ENCODE data around the gene PIK3R2.
A peak's percentile ranks its signal among the peaks of the same experiment; 100 is the strongest.

The PIK3R2 gene

GRCh38 chr19:18109733-18110608, 43.0 kb upstream of the PIK3R2 start:
- TF ChIP-seq CTCF (IDR thresholded peaks at IDR 0.05; ENCODE audit: insufficient read depth, low read length, poor library complexity, severe bottlenecking) = no peak
- peak; percentile 68 for DNase-seq (ENCODE audit: extremely low read depth, insufficient read length)
- H3K4me3 ChIP-seq (replicated peaks; ENCODE audit: low read depth, low read length) = peak overlapping the region; percentile 82

GRCh38 chr19:18110609-18111232, 42.2 kb upstream of the PIK3R2 start:
- peak overlapping the region; percentile 82 for H3K4me3 ChIP-seq (replicated peaks; ENCODE audit: low read depth, low read length)
- no peak for TF ChIP-seq CTCF (IDR thresholded peaks at IDR 0.05; ENCODE audit: insufficient read depth, low read length, poor library complexity, severe bottlenecking)
- no peak for DNase-seq (ENCODE audit: extremely low read depth, insufficient read length)

More at GRCh38 chr19:18109733-18110608, 43.0 kb upstream of the PIK3R2 start:
- Histone ChIP-seq H3K36me3 (ENCODE audit: control insufficient read depth, insufficient read depth, low read length) (peaks cover 8% of the 10 kb centered on the region), H3K27me3 (replicated peaks; ENCODE audit: control insufficient read depth, insufficient read depth, low read length) (no peaks in the 10 kb centered on the region)

GRCh38 chr19:18112989-18113478, 39.9 kb upstream of the PIK3R2 start:
- peak; percentile 72 for DNase-seq (ENCODE audit: extremely low read depth, insufficient read length)
- H3K36me3 ChIP-seq (ENCODE audit: control insufficient read depth, insufficient read depth, low read length) = peaks cover 8% of the 10 kb centered on the region

More at GRCh38 chr19:18110609-18111232, 42.2 kb upstream of the PIK3R2 start:
- Histone ChIP-seq H3K36me3 (ENCODE audit: control insufficient read depth, insufficient read depth, low read length) (peaks cover 8% of the 10 kb centered on the region), H3K27me3 (replicated peaks; ENCODE audit: control insufficient read depth, insufficient read depth, low read length) (no peaks in the 10 kb centered on the region)

GRCh38 chr19:18113827-18114226, 39.1 kb upstream of the PIK3R2 start:
- TF ChIP-seq CTCF (IDR thresholded peaks at IDR 0.05; ENCODE audit: insufficient read depth, low read length, poor library complexity, severe bottlenecking) = no peak
- DNase-seq (ENCODE audit: extremely low read depth, insufficient read length) = no peak
- Histone ChIP-seq H3K4me3 (replicated peaks; ENCODE audit: low read depth, low read length) (no peak overlapping the region), H3K27me3 (replicated peaks; ENCODE audit: control insufficient read depth, insufficient read depth, low read length) (no peaks in the 10 kb centered on the region), H3K36me3 (ENCODE audit: control insufficient read depth, insufficient read depth, low read length) (peaks cover 8% of the 10 kb centered on the region)

More at GRCh38 chr19:18112989-18113478, 39.9 kb upstream of the PIK3R2 start:
- TF ChIP-seq CTCF (IDR thresholded peaks at IDR 0.05; ENCODE audit: insufficient read depth, low read length, poor library complexity, severe bottlenecking) = peak; percentile 92
- Histone ChIP-seq H3K4me3 (replicated peaks; ENCODE audit: low read depth, low read length) (no peak overlapping the region), H3K27me3 (replicated peaks; ENCODE audit: control insufficient read depth, insufficient read depth, low read length) (no peaks in the 10 kb centered on the region)

GRCh38 chr19:18114483-18114882, 38.5 kb upstream of the PIK3R2 start:
- TF ChIP-seq CTCF (IDR thresholded peaks at IDR 0.05; ENCODE audit: insufficient read depth, low read length, poor library complexity, severe bottlenecking) = no peak
- no peaks in the 10 kb centered on the region for H3K27me3 ChIP-seq (replicated peaks; ENCODE audit: control insufficient read depth, insufficient read depth, low read length)
- DNase-seq (ENCODE audit: extremely low read depth, insufficient read length) = no peak
- peaks cover 8% of the 10 kb centered on the region for H3K36me3 ChIP-seq (ENCODE audit: control insufficient read depth, insufficient read depth, low read length)
- H3K4me3 ChIP-seq (replicated peaks; ENCODE audit: low read depth, low read length) = no peak overlapping the region

Measured in GM06990 (cell line).